GM23338 (cell line): Measurements from ENCODE around the gene PPARD.

Experiments used
- CREB1 ChIP-seq: fragments of 250-450 bp; sonication (Bioruptor Pico); IDR thresholded peaks from 2 replicates; pipeline ENCODE4 v1.5.0; 2020; ENCODE audit warnings: low read depth, mild to moderate bottlenecking, moderate library complexity
- ETS1 ChIP-seq: IDR thresholded peaks from 2 replicates; pipeline ENCODE4 v1.6.1; 2016; ENCODE audit warnings: antibody characterized with exemption
- EZH2 ChIP-seq: fragments of 200-600 bp; sonication (generic); IDR thresholded peaks from one replicate; pipeline ENCODE4 v1.8.0; 2017; ENCODE audit warnings: antibody characterized with exemption, mild to moderate bottlenecking, low read depth; ENCODE audit not compliant: unreplicated experiment
- EZH2phosphoT487 ChIP-seq: fragments of 200-600 bp; sonication (generic); IDR thresholded peaks from one replicate; pipeline ENCODE4 v1.8.1; 2018; ENCODE audit warnings: antibody characterized with exemption; ENCODE audit not compliant: unreplicated experiment
- JUNB ChIP-seq: IDR thresholded peaks from one replicate; pipeline ENCODE4 v1.6.1; 2016; ENCODE audit warnings: antibody characterized with exemption; ENCODE audit not compliant: unreplicated experiment
- POLR2AphosphoS5 ChIP-seq: IDR thresholded peaks from 2 replicates; pipeline ENCODE4 v1.6.1; 2016; ENCODE audit warnings: antibody characterized with exemption, low read depth
- REST ChIP-seq: IDR thresholded peaks from one replicate; pipeline ENCODE4 v1.6.1; 2018; ENCODE audit warnings: antibody characterized with exemption; ENCODE audit not compliant: unreplicated experiment
- STAT1 ChIP-seq: IDR thresholded peaks from one replicate; pipeline ENCODE4 v1.6.1; 2016; ENCODE audit warnings: antibody characterized with exemption; ENCODE audit not compliant: unreplicated experiment
- TF ChIP-seq, protein P1 (sequence below), 2 experiments: fragments of 200-600 bp in 1 of 2; sonication (generic) in 1 of 2; conservative IDR thresholded peaks; 2 replicates each; pipeline versions ENCODE4 v1.5.1 to v1.6.1; 2016 to 2017; ENCODE audit warnings: antibody characterized with exemption in 2 of 2, low read depth in 2 of 2, mild to moderate bottlenecking in 2 of 2, moderate library complexity in 1 of 2

DNA sequence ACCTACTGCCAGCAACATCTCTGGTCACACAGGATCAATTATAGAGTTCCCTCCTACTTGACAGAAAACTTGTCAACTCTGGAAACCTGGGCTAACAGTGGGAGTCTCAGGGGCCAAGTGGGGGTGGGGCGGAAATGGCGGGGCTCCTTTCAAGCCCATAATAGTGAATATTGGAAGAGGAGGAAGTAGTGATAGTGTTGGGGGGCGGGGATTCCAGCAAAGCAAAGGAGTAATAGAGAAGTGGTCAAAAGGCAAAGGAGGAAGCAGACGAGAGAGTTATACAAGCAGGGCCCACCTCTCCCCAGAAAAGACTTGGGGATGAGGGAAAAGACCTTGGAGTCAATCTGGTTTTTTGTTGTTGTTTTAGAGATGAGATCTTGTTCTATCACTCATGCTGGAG, 42.7 kb upstream of the PPARD start:
- TF ChIP-seq EZH2 (no peak), JUNB (no peak), POLR2AphosphoS5 (no peak), REST (no peak), EZH2phosphoT487 (no peak), CREB1 (CRISPR knock-in tag) (no peak), STAT1 (no peak), ETS1 (no peak)
- TF ChIP-seq, protein P1, sequence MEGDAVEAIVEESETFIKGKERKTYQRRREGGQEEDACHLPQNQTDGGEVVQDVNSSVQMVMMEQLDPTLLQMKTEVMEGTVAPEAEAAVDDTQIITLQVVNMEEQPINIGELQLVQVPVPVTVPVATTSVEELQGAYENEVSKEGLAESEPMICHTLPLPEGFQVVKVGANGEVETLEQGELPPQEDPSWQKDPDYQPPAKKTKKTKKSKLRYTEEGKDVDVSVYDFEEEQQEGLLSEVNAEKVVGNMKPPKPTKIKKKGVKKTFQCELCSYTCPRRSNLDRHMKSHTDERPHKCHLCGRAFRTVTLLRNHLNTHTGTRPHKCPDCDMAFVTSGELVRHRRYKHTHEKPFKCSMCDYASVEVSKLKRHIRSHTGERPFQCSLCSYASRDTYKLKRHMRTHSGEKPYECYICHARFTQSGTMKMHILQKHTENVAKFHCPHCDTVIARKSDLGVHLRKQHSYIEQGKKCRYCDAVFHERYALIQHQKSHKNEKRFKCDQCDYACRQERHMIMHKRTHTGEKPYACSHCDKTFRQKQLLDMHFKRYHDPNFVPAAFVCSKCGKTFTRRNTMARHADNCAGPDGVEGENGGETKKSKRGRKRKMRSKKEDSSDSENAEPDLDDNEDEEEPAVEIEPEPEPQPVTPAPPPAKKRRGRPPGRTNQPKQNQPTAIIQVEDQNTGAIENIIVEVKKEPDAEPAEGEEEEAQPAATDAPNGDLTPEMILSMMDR (conservative IDR thresholded peaks at IDR 0.05; ENCODE audit: low read depth in 2 of 2) = no peak
